Endothelial cell of umbilical vein (primary cell): ENCODE results near the gene HIP1. TPM values are rescaled to one million over a fixed set of nuclear protein-coding genes. Genes with fewer than 3 reads are reported as not detected.

Experiments
- BruUV-seq: library from RNA; stranded (reverse); fragments of 400-500 nt; replicated peaks from 2 replicates; lab custom pipeline; 2021; lab: Mats Ljungman, UMichigan
- CTCF ChIA-PET: fragments of 300-600, 350-600 bp; sonication (Branson Sonifier 250); formaldehyde crosslinking; loops from one replicate; lab custom pipeline; 2021; ENCODE audit warnings: antibody characterized with exemption, inconsistent platforms; lab: Charles Lee
- POLR2A ChIA-PET: fragments of 300-600, 350-600 bp; sonication (Branson Sonifier 250); formaldehyde crosslinking; loops from one replicate; lab custom pipeline; 2021; ENCODE audit warnings: antibody characterized with exemption, inconsistent platforms; lab: Charles Lee
- DNase-seq: peaks from one replicate; pipeline ENCODE4 v3.0.0-alpha.2; 2011; ENCODE audit warnings: low read depth, low spot score
- FAIRE-seq: peaks from 2 replicates; lab custom pipeline; 2011; peaks lifted over from hg19 to GRCh38; lab: Jason Lieb, UNC
- H2AFZ ChIP-seq: 2 replicates; pipeline ENCODE4 v1.6.0; 2012; ENCODE audit warnings: low read depth, low read length, control low read depth, inconsistent platforms
- H3K27ac ChIP-seq: 2 replicates; pipeline ENCODE4 v1.5.1; 2011; ENCODE audit warnings: low read depth, mild to moderate bottlenecking, control low read depth, low read length, moderate library complexity; ENCODE audit not compliant: insufficient read depth
- H3K27me3 ChIP-seq, 2 experiments: 2 replicates each; pipeline versions ENCODE4 v1.6.0 to v1.6.1; 2011; ENCODE audit warnings: low read length in 2 of 2, mixed read lengths in 1 of 2; ENCODE audit not compliant: control insufficient read depth in 2 of 2, insufficient read depth in 2 of 2
- H3K36me3 ChIP-seq, 2 experiments: 2 replicates in 1 of 2; 3 replicates in 1 of 2; pipeline ENCODE4 v1.5.1; 2011; ENCODE audit warnings: low read length in 2 of 2, mild to moderate bottlenecking in 1 of 2, moderate library complexity in 1 of 2; ENCODE audit not compliant: control insufficient read depth in 2 of 2, insufficient read depth in 2 of 2; ENCODE audit errors: extremely low read depth in 1 of 2
- H3K4me1 ChIP-seq: 3 replicates; pipeline ENCODE4 v1.5.1; 2011; ENCODE audit warnings: mild to moderate bottlenecking, low read length; ENCODE audit not compliant: control insufficient read depth, insufficient read depth; ENCODE audit errors: extremely low read depth
- H3K4me2 ChIP-seq: 2 replicates; pipeline ENCODE4 v1.6.1; 2011; ENCODE audit warnings: low read length, control low read depth, mixed read lengths; ENCODE audit not compliant: insufficient read depth
- H3K4me3 ChIP-seq, 3 experiments: fragments of 200-600 bp in 1 of 3; sonication (generic), shearing (Covaris generic) in 1 of 3; replicated peaks in 1 of 3; 2 replicates each; pipeline ENCODE4 v1.5.1; 2011 to 2016; ENCODE audit warnings: control low read depth in 3 of 3, low read length in 3 of 3, mild to moderate bottlenecking in 2 of 3, inconsistent platforms in 1 of 3, low read depth in 1 of 3, moderate library complexity in 1 of 3; ENCODE audit not compliant: insufficient read depth in 1 of 3
- H3K79me2 ChIP-seq: 2 replicates; pipeline ENCODE4 v1.6.0; 2012; ENCODE audit warnings: low read length, inconsistent platforms; ENCODE audit not compliant: control insufficient read depth, insufficient read depth
- H3K9ac ChIP-seq: replicated peaks from 2 replicates; pipeline ENCODE3; 2011; ENCODE audit warnings: low read length, control low read depth; ENCODE audit not compliant: insufficient read depth; ENCODE audit errors: extremely low read depth
- H3K9me1 ChIP-seq: replicated peaks from 3 replicates; pipeline ENCODE4 v1.6.0; 2011; ENCODE audit warnings: mild to moderate bottlenecking, low read length; ENCODE audit not compliant: control insufficient read depth, insufficient read depth; ENCODE audit errors: extremely low read depth
- H3K9me3 ChIP-seq: replicated peaks from 2 replicates; pipeline ENCODE4 v1.5.1; 2012; ENCODE audit warnings: low read length, inconsistent platforms; ENCODE audit not compliant: control insufficient read depth, insufficient read depth
- H4K20me1 ChIP-seq: replicated peaks from 2 replicates; pipeline ENCODE3; 2011; ENCODE audit warnings: mild to moderate bottlenecking, low read length; ENCODE audit not compliant: control insufficient read depth, insufficient read depth; ENCODE audit errors: extremely low read depth
- EZH2 ChIP-seq: IDR thresholded peaks from 2 replicates; pipeline ENCODE4 v1.6.1; 2012; ENCODE audit warnings: borderline replicate concordance, low read depth, mild to moderate bottlenecking, moderate library complexity, low read length, inconsistent platforms; ENCODE audit not compliant: severe bottlenecking
- FOS ChIP-seq: IDR thresholded peaks from 2 replicates; pipeline ENCODE4 v1.6.1; 2011; ENCODE audit warnings: mild to moderate bottlenecking, low read length, moderate library complexity, borderline replicate concordance; ENCODE audit not compliant: insufficient read depth
- JUN ChIP-seq: IDR thresholded peaks from 2 replicates; pipeline ENCODE4 v1.6.1; 2011; ENCODE audit warnings: borderline replicate concordance, low read depth; ENCODE audit not compliant: insufficient read length, insufficient read depth
- POLR2A ChIP-seq: IDR thresholded peaks from 2 replicates; pipeline ENCODE4 v1.6.1; 2012; ENCODE audit warnings: low read depth, mild to moderate bottlenecking, control low read depth, low read length
- POLR2AphosphoS5 ChIP-seq: IDR thresholded peaks from 2 replicates; pipeline ENCODE4 v1.6.1; 2012; ENCODE audit warnings: low read depth, mild to moderate bottlenecking, control low read depth, low read length, moderate library complexity; ENCODE audit not compliant: insufficient read depth
- dilution Hi-C: fragments of 300-500 bp; cut with MboI; formaldehyde crosslinking; loops from one replicate; pipeline ENCODE4 v1.15.0; 2019; ENCODE audit warnings: low sequenced_read_pairs; ENCODE audit not compliant: extremely low pct_ligation_motif_present
- intact Hi-C: fragments of 100-400 bp; cut with micrococcal nuclease; formaldehyde crosslinking; loops from one replicate; pipeline ENCODE4 v1.10.0; 2022
- polyA plus RNA-seq, 4 experiments: library from polyadenylated mRNA; depleted of rRNA in 3 of 4; stranded (reverse) in 3 of 4; unstranded in 1 of 4; fragments of >200 nt; gene quantifications; 2 replicates each; pipeline versions ENCODE4 v1.2.1 to v1.2.3, GENCODE V29; 2011 to 2012; ENCODE audit warnings: missing spikeins in 1 of 4
- total RNA-seq: library from RNA; stranded (reverse); gene quantifications from 2 replicates; pipeline ENCODE4 v1.2.3, GENCODE V29; 2021
- TF ChIP-seq, protein P1 (sequence below): IDR thresholded peaks from 2 replicates; pipeline ENCODE4 v1.6.1; 2011; ENCODE audit not compliant: insufficient read depth, insufficient read length
- TF ChIP-seq, protein P2 (sequence below), 2 donors: IDR thresholded peaks; 1 replicate in 1 of 2; 2 replicates in 1 of 2; pipeline ENCODE4 v1.5.1; 2011; ENCODE audit warnings: low read length in 2 of 2, mild to moderate bottlenecking in 2 of 2, moderate library complexity in 2 of 2, control low read depth in 1 of 2, inconsistent platforms in 1 of 2, low read depth in 1 of 2; ENCODE audit not compliant: insufficient read depth in 1 of 2; ENCODE audit errors: extremely low read depth in 1 of 2

Gene HIP1
- total and polyA plus RNA-seq, 2 donors (not counting 3 experiments of a cell fraction or from before 2014, with no cell fraction given) = 23.7 to 47.6 TPM

DNA sequence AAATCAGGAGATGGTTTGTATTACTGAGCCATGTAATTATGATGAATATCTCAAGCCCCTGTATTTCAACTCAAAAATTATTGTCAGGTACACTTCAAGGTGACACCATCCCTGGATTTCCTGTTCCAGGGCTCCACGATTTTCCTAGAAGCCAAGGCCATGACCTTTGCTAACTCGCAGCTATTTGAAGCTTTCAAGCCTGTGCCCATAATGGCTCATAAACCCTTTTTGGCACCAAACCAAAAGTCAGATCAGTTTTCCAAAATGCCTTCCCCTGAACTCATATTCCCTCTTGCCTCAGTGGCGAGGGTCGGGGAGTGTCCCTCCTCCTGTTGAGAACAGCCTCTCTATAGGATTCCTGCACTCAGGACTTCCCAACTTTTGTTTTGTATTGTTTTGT is 70.8 kb downstream of the HIP1 start:
- Histone ChIP-seq H3K4me2 (no peak overlapping the region), H3K9me3 (no peaks in the 10 kb centered on the region), H3K27ac (no peak overlapping the region), H3K27me3 (no peaks in the 10 kb centered on the region), H3K4me3 (no peak overlapping the region), H3K36me3 (no peaks in the 10 kb centered on the region), H4K20me1 (no peaks in the 10 kb centered on the region), H3K4me1 (peaks cover 17% of the 10 kb centered on the region), H3K9ac (no peak overlapping the region), H3K79me2 (no peaks in the 10 kb centered on the region), H3K9me1 (no peaks in the 10 kb centered on the region), H2AFZ (no peak overlapping the region)
- BruUV-seq = no TSS peak
- TF ChIP-seq, protein P1, sequence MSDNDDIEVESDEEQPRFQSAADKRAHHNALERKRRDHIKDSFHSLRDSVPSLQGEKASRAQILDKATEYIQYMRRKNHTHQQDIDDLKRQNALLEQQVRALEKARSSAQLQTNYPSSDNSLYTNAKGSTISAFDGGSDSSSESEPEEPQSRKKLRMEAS = no peak
- TF ChIP-seq FOS (no peak), EZH2 (no peak)
- TF ChIP-seq, protein P2, sequence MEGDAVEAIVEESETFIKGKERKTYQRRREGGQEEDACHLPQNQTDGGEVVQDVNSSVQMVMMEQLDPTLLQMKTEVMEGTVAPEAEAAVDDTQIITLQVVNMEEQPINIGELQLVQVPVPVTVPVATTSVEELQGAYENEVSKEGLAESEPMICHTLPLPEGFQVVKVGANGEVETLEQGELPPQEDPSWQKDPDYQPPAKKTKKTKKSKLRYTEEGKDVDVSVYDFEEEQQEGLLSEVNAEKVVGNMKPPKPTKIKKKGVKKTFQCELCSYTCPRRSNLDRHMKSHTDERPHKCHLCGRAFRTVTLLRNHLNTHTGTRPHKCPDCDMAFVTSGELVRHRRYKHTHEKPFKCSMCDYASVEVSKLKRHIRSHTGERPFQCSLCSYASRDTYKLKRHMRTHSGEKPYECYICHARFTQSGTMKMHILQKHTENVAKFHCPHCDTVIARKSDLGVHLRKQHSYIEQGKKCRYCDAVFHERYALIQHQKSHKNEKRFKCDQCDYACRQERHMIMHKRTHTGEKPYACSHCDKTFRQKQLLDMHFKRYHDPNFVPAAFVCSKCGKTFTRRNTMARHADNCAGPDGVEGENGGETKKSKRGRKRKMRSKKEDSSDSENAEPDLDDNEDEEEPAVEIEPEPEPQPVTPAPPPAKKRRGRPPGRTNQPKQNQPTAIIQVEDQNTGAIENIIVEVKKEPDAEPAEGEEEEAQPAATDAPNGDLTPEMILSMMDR (IDR thresholded peaks at IDR 0.05; ENCODE audit: extremely low read depth in 1 of 2, insufficient read depth in 1 of 2, low read depth in 1 of 2, low read length in 2 of 2) = no peak
- dilution Hi-C loops (no loop called here), intact Hi-C loops (no loop called here)
- ChIA-PET CTCF (no interaction called here), POLR2A (no interaction called here)
- DNase-seq = no peak
- no peak for FAIRE-seq

- ChIA-PET CTCF (interaction anchor here (0.8 kb wide), 1 partner anchor 99 kb away, joined by 3 read pairs; no protein-coding TSS in a partner anchor), POLR2A (no interaction called here)
- Histone ChIP-seq H3K27ac (no peak overlapping the region), H2AFZ (no peak overlapping the region), H3K9me1 (no peaks in the 10 kb centered on the region), H4K20me1 (no peaks in the 10 kb centered on the region), H3K4me1 (peaks cover 5% of the 10 kb centered on the region), H3K9me3 (no peaks in the 10 kb centered on the region), H3K4me3 (no peak overlapping the region), H3K4me2 (no peak overlapping the region), H3K36me3 (no peaks in the 10 kb centered on the region), H3K9ac (no peak overlapping the region), H3K27me3 (no peaks in the 10 kb centered on the region), H3K79me2 (no peaks in the 10 kb centered on the region)
- no peak for DNase-seq
- dilution Hi-C loops (no loop called here), intact Hi-C loops (no loop called here)
- TF ChIP-seq POLR2AphosphoS5 (no peak), FOS (no peak), POLR2A (no peak), JUN (no peak), EZH2 (no peak)
- TF ChIP-seq, protein P1 = no peak
- TF ChIP-seq, protein P2 (IDR thresholded peaks at IDR 0.05; ENCODE audit: extremely low read depth in 1 of 2, insufficient read depth in 1 of 2, low read depth in 1 of 2, low read length in 2 of 2) = no peak
- FAIRE-seq = no peak
- BruUV-seq = no TSS peak
These were observed 75.3 kb downstream of the HIP1 start for GRCh38 chr7:75663302-75663907.
